Suppressor macrophage treated with lipopolysaccharide for 4 hours (primary cell): ENCODE results near the gene GPAT3.
"Not testable (repeated sequence)": the region's sequence is repeated elsewhere in the genome, so short reads cannot be mapped to it uniquely, and the experiment has no call there.

Experiments used
- DNase-seq: peaks from one replicate; pipeline ENCODE4 v3.0.0-alpha.2; 2020

The GPAT3 gene

GRCh38 chr4:83535520-83536361, at the start of gene GPAT3:
Gene GPAT3 (plus strand): TSS chr4:83536108. CDS start chr4:83536623, 515 bp downstream.
- peak; percentile 52 for DNase-seq

GRCh38 chr4:83486457-83487129, 49.3 kb upstream of the GPAT3 start:
- no peak for DNase-seq

GRCh38 chr4:83489711-83490326, 46.1 kb upstream of the GPAT3 start:
- DNase-seq, result no peak

GRCh38 chr4:83490876-83491450, 44.9 kb upstream of the GPAT3 start:
- peak; percentile 23 for DNase-seq

GRCh38 chr4:83496085-83496917, 39.6 kb upstream of the GPAT3 start:
- DNase-seq, result not testable (repeated sequence)

GRCh38 chr4:83498187-83498586, 37.7 kb upstream of the GPAT3 start:
- DNase-seq, result no peak

GRCh38 chr4:83501671-83502070, 34.2 kb upstream of the GPAT3 start:
- DNase-seq, result not testable (repeated sequence)

GRCh38 chr4:83503974-83504373, 31.9 kb upstream of the GPAT3 start:
- no peak for DNase-seq

- no peak for DNase-seq
Measured at GRCh38 chr4:83504503-83504902, 31.4 kb upstream of the GPAT3 start.

- DNase-seq, result no peak
Measured at GRCh38 chr4:83504996-83505395, 30.9 kb upstream of the GPAT3 start.

- peak; percentile 75 for DNase-seq
Measured at GRCh38 chr4:83509156-83509585, 26.7 kb upstream of the GPAT3 start.

- DNase-seq, result no peak
Measured at GRCh38 chr4:83510442-83510841, 25.5 kb upstream of the GPAT3 start.

- peak; percentile 83 for DNase-seq
Measured at GRCh38 chr4:83516042-83516772, 19.7 kb upstream of the GPAT3 start.

- DNase-seq, result no peak
Measured at GRCh38 chr4:83522239-83522638, 13.7 kb upstream of the GPAT3 start.

- DNase-seq, result no peak
Measured at GRCh38 chr4:83527671-83528070, 8.2 kb upstream of the GPAT3 start.

- DNase-seq, result no peak
Measured at GRCh38 chr4:83536362-83537272, 709 bp downstream of the GPAT3 start.

- DNase-seq, result no peak
Measured at GRCh38 chr4:83542225-83542624, 6.3 kb downstream of the GPAT3 start.

- DNase-seq, result no peak
Measured at GRCh38 chr4:83546786-83547185, 10.9 kb downstream of the GPAT3 start.

GRCh38 chr4:83548151-83548905, 12.4 kb downstream of the GPAT3 start:
- peak; percentile 82 for DNase-seq

- DNase-seq, result no peak
Measured at GRCh38 chr4:83552083-83552482, 16.2 kb downstream of the GPAT3 start.
